GM19395 (cell line): ENCODE results near the gene PRPSAP1.
"Not testable (repeated sequence)": the region's sequence is repeated elsewhere in the genome, so short reads cannot be mapped to it uniquely, and the experiment has no call there.

Experiments used
- ATAC-seq: cut with Tn5 transposase; IDR thresholded peaks from one replicate; pipeline ENCODE4 v1.9.1; 2021; ENCODE audit warnings: mild to moderate bottlenecking, moderate library complexity; ENCODE audit not compliant: unreplicated experiment

PRPSAP1 gene

DNA sequence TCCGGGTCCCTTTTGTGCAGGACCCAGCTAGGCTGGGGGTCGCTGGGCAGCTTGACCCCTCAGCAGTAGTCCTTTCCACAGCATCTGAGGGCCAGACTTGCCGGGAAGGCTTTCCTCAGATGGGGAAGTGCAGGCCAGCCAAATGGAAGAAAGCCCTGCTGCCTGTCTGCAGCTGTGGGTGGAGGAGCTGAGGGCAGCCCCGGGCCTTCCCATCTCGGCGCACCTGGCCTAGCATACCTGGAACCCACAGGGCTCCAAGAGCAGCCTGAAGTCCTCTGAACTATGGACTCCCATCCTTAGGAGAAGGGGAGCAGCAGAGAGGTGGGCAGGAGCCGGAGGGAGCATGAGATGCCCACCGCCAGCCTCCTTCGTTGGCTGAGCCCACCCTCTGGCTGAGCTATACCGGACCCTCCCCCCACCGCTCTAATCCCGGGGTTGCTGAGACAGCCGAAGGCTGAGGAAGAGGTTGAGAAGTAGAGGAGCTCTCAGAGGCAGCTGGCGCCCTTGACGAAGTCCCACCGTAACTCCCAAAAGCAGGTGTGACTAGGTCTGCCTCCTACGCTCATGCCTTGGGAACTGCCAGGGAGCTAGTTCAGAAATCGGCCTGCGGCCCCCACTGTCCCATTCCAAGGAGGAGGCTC is 75.3 kb downstream of the PRPSAP1 start:
- ATAC-seq = no peak

DNA sequence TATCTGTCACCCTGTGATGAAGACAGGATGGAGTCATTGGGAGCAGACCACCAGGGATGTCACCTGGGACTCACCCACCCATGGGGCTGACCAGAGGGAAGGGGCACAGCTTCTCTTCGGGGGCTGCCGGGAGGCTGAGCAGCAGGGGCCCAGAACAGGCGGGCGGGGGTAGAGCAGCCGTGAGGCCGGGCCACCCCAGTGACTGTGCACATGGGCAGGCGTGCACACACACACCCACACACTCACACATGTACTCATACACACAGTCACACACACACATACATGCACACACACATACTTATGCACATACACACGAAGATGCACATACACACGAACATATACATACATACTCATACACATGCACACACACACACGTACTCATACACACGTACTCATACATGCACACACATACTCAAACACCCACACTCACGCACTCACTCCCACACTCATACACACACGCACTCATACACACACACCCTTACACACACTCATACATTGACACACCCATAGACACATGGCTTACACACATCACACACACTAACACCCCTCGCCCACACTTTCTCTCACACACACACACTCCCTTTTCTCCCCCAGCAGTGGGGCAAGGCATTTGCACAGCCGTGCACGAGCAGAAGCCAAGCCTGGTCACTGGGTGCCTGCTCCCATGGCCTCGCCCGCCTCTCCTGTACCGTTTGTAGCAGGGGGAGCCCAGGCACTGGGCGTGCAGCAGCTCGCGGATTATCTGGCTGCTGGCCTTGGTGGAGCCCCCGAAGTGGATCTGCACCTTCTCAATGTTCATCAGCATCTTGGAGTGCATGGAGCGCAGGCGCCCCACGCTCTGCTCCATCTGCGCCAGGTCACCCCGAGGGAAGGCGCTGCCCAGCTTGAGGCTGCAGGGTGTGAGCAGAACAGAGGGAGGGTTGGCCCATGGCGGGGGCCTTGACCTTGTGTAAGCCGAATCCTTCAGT is 76.1 kb downstream of the PRPSAP1 start:
- ATAC-seq = no peak

DNA sequence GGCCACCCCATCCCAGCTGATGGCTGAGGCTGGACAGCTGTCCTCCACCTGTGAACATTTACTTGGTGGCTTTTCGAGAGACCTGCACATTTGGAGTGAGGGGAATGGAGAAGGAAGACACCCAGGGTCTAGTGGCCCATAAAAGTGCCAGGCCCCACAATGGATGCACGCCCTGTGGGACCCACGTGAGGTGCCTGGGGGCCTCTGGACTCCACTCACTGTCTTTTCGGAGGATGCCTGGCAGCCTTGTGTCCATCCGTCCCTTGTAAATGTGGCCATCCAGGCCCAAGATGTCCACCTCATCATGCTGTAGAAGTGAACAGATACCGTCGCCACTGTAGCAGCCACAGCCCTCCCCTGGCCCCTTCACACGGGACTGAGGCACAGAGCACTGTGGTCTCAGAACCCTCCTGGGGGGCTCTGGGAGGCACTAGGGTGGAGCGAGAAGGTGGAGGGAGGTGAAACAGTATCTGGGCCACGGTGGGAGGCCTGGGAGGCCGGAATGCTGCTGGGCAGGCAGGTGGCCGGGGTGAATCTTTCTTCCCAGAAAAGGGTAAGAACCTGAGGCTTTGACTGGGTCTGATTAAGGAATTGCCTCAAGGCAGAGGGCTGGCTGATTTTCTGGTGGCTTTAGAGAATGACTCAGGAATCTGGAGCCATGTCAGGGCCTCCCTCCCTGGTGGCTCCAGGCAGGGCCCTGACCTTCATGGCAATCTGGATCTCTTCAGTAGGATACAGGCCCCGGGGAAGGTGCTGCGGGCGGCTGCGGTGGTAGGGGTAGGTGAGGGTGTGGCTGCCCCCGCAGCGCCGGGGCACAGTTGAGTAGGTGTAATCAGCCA is 77.0 kb downstream of the PRPSAP1 start:
- ATAC-seq = no peak

DNA sequence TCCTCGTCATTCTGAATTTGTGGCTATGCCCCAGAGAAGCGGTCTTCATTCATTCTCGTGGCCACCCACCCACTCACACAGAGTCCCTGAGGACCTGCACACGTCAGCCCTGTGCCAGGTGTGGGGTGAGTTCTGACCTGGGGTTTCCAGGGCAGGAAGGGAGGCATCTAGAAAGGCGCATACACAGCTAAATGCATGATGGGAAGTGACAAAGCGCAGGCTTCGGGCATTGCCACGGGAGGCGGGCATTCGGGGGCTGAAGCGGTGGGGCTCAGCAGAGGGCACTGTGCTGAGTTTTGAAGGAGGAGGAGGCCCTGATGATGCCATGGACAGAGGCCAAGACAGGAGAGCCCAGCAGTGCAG is 77.7 kb downstream of the PRPSAP1 start:
- no peak for ATAC-seq

DNA sequence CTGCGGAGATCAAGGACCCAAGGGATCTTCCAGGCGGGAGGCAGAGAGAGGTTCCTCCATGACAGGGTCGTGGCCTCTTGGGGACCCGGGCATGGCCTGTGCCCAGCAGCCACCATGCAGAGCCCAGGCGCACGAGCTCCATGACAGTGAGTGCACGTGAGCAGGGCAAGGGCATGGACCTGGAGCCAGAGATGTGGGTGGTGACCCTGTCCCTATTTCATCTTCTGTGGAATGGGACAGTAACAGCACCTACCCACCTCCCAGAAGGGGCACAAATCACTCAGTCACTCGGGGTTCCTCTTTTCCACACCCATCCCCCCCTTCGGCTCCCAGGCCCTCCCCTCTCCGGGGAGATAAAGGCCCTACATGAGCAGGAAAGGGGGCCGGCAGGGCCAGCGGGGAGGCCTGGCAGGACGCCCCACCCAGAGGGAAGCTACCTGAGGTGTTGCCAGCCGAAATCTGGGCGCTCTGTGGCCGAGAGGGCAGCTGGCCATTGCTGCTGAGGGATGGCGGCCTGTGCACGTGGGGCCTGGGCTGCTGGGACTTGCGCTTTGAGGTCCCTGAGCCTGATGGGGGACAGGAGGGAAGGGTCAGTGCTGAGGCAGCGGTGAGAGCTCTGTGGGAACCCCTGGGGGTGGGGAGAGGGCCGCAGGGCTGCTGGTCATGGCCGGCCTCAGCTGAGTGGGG is 78.2 kb downstream of the PRPSAP1 start:
- no peak for ATAC-seq

DNA sequence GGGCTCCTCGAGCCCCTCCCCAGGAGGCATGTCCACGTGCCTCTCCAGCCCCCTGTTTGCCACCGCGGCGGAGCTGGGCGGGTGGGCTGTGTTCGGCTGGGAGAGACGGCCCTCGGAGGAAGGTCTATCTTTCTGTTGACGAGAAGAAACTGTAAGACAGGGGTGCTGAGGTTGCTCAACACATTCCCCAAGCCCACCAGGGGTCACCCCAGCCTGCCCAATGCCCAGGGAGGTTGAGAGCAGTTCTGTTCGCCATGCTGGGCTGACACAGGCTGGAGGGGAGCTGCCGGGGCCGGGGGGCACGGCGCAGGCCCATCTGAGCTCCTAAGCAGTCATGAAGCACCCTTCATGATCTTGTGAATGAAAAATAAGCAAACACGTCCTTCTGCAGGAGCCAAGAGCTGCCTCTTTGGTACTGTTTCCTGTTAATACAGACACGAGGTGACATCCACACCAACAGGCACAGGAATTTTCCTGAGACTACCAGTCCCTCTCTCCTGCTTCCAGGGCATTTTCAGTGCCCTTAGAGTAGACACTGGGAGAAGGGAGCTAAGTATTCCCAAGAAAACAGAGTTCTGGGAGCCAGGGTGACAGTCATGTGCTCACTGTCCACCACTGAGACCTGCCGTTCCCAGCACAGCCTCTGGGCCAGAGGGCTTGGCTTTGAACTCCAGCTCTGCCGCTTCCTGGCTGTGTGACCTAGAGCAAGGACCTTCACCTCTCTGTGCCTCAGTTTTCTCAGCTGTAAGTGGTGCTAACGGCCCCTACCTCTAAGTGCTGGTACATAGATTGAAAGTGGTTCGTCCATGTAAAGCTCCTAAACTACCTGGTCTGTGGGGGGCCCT is 79.4 kb downstream of the PRPSAP1 start:
- no peak for ATAC-seq

DNA sequence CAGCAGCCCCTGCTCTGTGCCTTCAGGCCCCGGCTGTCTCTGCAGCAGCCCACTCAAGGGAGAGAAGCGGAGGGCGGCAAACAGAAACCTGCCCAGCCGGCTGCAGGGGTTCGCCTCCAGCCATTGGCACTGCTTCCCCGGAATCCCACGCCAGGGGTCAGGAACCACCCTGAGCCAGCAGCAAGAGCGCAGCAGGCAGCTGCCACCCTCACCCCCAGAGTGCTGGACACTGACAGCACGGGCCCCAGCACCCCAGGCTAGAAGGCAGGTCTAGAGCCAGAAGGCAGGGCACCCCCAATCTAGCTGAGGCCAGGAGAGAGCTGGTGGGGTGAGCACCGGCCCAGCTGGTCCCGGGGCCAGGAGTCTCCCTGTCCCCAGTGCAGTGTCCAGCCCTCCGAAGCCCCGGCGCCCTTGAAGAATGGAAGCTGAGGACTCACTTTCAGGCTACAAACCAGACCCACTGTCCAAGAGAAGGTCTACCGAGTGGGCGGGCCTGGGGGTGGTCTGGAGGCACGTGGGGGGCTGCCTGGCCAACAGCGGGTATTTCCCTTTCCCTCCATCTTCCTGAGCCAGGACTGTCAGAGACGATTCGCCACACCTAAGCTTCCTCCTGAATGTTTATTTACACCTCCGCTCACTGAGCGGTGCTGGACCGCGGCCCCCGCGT is 80.1 kb downstream of the PRPSAP1 start:
- ATAC-seq = no peak

DNA sequence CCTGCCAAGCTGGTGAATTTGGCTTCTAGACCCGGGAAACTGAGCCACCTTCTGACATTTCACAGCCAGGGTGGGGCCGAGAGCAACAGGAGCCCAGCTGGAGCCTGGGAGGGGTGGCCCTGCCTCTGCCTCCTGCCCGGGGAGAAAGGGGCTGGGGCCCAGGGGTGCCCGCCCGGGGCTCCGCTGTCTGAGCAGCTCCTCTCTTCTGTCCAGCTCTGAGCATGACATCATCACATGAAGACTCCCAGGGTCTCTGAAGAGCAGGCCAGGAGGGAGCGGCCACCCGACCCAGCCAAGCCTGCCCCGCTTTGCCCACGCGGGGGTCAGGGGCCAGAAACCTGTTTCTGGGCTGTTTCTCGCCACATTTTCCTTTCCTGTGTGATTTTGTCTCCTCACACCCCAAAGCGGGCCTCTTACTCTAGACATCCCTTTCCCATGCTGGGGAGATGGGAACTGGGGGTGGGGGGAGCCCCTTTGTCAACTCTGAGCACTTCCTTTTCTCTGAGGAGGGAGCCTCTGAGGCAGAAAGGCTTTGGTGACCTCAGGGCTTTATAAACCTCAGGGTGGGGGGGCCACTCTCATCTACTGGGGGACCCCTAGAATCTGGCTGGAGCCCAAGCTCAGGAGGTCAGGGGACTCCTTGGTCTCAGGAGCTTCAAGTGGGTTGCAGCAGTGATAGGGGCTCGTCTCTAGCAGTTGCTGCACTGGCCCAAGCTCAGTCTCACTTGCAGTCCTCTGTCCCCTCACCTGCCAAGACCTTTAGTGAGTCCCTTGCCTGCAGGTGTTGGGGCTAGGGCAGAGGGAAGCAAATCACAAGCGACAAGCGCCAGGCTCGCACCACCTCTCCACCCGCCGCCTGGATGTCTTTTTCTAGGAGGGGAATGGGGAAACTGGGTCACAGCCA is 80.9 kb downstream of the PRPSAP1 start:
- ATAC-seq = peak; percentile 21

DNA sequence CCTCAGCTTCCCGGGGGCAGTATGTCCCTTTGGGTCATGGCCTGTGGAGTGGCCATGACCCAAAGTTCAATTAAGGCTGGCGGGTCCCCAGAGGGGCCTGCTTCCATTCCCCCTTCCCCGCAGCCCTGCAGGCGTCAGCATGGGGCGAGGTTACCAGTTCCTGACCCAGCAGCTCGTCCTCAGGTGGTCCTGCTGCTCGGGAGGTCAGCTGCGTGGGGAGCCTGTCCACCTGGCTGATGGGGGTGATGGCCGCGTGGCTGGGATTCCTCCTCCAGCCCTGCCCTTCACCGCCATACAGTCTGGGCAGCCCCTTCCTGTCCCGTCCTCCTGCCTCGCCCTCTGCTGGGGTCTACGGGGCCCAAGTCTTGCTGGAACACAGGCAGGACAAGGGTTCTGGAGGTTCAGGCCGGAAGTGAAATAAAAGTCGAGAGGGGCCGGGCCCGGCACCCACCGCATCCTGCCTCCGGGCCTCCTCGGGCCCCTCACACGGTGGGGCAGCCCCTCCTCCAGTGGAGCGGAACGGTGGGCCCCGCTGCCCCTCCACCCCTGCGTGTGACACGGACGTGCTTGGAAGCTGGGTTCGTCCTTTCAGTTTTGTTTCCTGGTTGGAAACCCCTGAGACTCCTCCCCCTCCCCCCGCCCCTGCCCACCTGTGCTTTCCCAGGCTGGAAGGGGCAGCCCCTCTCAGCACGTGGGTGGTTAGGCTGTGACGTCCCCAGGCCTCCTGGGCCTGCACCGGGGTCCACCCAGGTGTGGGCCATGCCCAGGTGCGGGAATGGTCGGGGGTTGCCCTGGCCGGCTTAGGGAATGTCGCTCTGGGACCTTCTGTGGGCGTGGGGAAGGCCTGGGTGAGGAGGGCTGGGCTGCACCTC is 81.8 kb downstream of the PRPSAP1 start:
- ATAC-seq = peak; percentile 53

DNA sequence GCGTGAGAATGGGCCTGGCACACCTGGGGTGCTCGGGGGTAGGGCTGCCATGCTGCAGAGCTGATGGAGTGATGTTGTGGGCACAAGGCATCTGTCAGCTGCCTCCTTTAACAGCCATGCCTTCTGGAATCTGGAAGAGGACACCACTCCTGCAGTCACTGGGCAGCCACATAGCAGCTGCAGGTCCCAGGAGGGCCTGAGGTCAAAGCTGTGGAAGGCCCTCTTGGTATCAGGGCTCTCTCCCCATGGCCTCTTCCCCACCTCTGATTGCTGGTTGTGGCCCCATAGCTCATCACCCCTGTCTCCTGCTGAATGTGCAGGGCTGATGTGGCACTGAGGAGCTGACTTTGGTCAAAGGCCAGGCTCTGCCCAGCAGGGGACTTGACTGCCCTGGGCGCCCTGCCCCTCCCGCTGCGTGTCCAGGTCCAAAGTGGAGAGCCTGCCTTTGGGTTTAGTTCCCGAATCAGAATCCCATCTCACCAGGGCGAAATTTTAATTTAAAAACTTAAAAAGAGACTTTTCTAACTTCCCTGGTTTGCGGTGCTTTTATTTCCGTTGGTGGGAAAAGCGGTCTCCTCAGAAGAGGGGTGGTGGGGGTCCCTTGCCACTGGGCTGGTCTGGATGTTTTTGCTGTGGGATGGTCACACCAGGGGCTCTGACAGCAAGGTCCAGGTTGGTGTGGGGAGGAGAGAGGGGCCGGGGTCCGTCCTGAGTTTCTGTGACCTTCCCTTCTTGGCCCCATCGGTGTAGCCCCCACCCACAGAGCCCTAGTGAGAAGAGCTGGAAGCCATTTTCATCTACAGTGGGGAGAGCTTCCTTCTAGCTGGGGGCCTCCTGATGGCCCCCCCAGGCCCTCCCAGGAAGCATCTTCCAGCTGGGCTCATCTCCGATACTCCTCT is 82.7 kb downstream of the PRPSAP1 start:
- ATAC-seq = peak; percentile 2

DNA sequence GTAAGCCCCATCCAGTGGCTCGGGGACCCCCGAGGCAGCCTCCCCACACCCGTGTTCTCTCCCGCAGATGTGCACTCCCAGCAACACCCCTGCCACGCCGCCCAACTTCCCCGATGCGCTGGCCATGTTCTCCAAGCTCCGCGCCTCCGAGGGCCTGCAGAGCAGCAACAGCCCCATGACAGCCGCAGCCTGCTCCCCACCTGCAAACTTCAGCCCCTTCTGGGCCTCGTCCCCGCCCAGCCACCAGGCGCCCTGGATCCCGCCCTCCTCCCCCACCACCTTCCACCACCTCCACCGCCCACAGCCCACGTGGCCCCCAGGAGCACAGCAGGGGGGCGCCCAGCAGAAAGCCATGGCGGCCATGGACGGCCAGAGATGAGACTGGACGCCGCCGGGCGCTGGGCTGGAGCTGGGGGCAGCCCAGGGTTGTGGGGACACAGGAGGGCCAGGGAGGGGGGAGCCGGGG is 83.6 kb downstream of the PRPSAP1 start:
- no peak for ATAC-seq

DNA sequence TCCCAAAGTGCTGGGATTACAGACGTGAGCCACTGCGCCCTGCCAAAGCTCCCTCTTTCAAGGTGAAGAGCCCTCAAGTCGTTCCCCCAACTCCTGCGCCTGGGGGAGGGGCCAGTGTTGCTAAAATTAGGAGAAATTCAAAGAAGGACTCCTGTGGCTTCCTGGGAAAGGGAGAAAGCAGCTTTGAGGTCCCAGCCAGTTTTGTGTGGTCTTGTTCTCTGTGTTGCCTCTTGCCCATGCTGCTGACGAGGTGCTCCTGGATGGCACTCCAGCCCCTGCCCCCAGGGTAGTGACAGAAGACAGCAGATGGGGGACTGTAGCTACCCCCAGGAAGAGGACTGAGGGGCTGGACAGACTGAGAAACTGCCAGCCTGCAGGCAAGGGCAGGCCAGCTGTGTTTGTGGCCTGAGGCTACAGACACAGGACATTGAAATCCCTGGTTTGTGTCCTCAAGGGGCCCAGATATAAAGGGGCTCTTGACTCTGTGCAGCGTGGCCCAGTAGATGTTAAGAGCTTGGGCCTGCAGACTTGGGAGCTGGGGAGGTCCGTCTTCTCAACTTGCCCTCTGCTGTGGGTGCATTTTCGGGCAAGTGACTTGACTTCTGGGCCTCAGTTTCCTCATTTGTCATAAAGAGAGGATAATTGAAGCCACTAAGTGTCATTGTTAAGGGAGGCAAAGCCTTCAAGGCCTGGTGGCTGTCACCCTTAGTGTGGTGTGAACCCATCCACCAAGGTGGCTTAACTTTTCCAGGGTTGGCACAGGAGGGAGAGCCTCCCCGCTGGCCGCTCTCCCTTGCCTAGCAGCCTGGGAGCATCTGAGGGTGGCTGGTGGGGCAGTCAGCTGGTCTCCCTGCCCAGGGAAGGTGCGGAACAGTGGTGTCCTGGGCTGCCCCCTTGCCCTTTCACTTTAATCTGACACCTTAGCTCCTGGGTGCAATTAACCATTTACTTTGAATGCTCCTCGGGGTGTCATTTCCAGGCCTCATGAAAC is 84.4 kb downstream of the PRPSAP1 start:
- ATAC-seq = no peak

DNA sequence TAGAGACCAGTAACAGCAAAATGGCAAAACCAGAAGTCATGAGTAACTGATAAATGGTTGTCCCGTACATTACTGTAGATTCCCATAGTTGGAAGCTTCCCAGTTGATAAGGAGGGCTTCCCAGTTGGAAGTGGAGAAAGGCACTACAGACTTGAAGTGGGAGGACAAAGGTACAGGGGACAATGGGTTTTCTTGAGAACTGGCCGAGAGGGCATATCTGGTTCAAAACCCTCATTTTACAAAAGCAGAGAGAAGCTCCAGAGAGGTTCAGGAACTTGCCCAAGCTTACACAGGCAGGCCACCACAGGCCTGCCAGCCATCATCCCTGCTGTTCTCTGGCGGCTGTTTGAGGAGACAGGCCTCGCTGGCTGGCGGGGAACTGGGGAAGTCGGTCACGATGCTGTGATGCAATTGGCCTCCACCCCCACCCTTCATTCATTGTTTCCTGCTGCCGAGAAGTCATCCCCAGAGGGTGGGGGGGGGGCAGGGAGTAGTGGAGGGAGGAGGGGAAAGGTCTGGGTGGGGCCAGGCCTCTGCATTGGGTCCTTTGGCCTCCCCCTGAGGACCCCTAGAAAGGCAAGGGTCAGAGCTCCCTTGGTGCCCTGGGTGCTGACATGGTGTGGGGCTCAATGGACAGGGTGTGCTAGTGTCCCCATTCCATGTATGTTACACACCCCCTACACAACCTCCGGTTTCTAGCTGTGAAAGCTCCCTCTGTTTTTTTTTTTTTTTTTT is 85.5 kb downstream of the PRPSAP1 start:
- no peak for ATAC-seq

DNA sequence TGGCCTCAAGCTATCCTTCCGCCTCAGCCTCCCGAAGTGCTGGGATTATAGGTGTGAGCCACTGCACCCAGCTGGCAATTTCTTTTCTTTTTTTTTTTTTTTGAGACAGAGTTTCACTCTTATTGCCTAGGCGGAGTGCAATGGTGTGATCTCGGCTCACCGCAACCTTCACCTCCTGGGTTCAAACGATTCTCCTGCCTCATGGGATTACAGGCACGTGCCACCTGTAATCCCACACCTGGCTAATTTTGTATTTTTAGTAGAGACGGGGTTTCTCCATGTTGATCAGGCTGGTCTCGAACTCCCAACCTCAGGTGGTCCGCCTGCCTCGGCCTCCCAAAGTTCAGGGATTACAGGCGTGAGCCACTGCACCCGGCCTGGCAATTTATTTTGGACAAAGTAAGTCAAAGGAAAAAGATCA is 86.1 kb downstream of the PRPSAP1 start:
- ATAC-seq = not testable (repeated sequence)
